HL-60 (cell line): ENCODE measurements around the gene NPHS1.
A peak's percentile ranks its signal among the peaks of the same experiment; 100 is the strongest.

Experiments
- DNase-seq, 2 experiments: peaks; one replicate each; pipeline ENCODE4 v3.0.0-alpha.2; 2010 to 2020; ENCODE audit warnings: low read depth in 1 of 2, low spot score in 1 of 2
- H3K27ac ChIP-seq: fragments of 250-450 bp; sonication (Bioruptor Pico); replicated peaks from 2 replicates; pipeline ENCODE4 v1.5.1; 2020; ENCODE audit warnings: mild to moderate bottlenecking, moderate library complexity
- H3K27me3 ChIP-seq: fragments of 250-450 bp; sonication (Bioruptor Pico); 2 replicates; pipeline ENCODE4 v1.5.1; 2021; ENCODE audit warnings: mild to moderate bottlenecking, moderate library complexity; ENCODE audit not compliant: insufficient read depth, poor library complexity, severe bottlenecking
- H3K4me3 ChIP-seq: replicated peaks from 2 replicates; pipeline ENCODE4 v1.5.1; 2011; ENCODE audit warnings: mild to moderate bottlenecking, control low read depth, low read length; ENCODE audit not compliant: insufficient read depth
- CTCF ChIP-seq: IDR thresholded peaks from one replicate; pipeline ENCODE4 v1.5.1; 2011; ENCODE audit warnings: low read length, control low read depth, inconsistent platforms; ENCODE audit not compliant: insufficient read depth
- GABPA ChIP-seq: IDR thresholded peaks from 2 replicates; pipeline ENCODE4 v1.6.1; 2012; ENCODE audit warnings: low read depth
- POLR2AphosphoS5 ChIP-seq: IDR thresholded peaks from 2 replicates; pipeline ENCODE4 v1.6.1; 2012; ENCODE audit warnings: low read depth
- SPI1 ChIP-seq: IDR thresholded peaks from 2 replicates; pipeline ENCODE4 v1.6.1; 2012; ENCODE audit warnings: low read depth, mild to moderate bottlenecking, borderline replicate concordance
- TF ChIP-seq, protein P1 (sequence below): IDR thresholded peaks from 2 replicates; pipeline ENCODE4 v1.6.1; 2012; ENCODE audit warnings: low read depth; ENCODE audit not compliant: insufficient replicate concordance

NPHS1 gene

DNA sequence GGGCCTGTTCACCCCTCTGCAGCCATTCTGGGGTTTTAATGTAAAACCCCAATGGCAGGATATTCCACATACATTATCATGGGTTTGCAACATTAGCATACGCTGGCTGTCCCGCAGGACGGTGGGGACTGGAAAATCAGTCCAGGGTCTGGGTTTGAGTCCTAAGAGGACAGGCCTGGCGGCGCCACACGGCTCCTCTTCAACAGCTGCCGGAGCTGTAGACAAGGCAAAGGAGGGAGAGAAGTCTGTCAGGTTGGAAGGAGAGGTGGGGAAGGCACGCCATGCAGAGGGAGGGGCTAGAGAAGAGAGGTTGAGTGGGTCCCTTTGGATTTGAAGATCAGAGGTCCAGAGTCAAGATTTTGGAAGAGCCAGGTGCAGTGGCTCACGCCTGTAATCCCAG lies 36.1 kb upstream of the NPHS1 start:
- no peak for TF ChIP-seq POLR2AphosphoS5
- no peak for TF ChIP-seq SPI1
- TF ChIP-seq, protein P1, sequence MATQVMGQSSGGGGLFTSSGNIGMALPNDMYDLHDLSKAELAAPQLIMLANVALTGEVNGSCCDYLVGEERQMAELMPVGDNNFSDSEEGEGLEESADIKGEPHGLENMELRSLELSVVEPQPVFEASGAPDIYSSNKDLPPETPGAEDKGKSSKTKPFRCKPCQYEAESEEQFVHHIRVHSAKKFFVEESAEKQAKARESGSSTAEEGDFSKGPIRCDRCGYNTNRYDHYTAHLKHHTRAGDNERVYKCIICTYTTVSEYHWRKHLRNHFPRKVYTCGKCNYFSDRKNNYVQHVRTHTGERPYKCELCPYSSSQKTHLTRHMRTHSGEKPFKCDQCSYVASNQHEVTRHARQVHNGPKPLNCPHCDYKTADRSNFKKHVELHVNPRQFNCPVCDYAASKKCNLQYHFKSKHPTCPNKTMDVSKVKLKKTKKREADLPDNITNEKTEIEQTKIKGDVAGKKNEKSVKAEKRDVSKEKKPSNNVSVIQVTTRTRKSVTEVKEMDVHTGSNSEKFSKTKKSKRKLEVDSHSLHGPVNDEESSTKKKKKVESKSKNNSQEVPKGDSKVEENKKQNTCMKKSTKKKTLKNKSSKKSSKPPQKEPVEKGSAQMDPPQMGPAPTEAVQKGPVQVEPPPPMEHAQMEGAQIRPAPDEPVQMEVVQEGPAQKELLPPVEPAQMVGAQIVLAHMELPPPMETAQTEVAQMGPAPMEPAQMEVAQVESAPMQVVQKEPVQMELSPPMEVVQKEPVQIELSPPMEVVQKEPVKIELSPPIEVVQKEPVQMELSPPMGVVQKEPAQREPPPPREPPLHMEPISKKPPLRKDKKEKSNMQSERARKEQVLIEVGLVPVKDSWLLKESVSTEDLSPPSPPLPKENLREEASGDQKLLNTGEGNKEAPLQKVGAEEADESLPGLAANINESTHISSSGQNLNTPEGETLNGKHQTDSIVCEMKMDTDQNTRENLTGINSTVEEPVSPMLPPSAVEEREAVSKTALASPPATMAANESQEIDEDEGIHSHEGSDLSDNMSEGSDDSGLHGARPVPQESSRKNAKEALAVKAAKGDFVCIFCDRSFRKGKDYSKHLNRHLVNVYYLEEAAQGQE = no peak
- no peak for TF ChIP-seq CTCF
- TF ChIP-seq GABPA = no peak
- no peak overlapping the region for H3K27ac ChIP-seq
- no peak overlapping the region for H3K4me3 ChIP-seq
- H3K27me3 ChIP-seq = no peaks in the 10 kb centered on the region
- no peak for DNase-seq

GRCh38 chr19:35887197-35887596 lies 34.9 kb upstream of the NPHS1 start:
- TF ChIP-seq, protein P1 = no peak
- TF ChIP-seq POLR2AphosphoS5 (peak; percentile 53), GABPA (no peak)
- H3K27ac ChIP-seq = no peak overlapping the region
- DNase-seq = no peak
- H3K4me3 ChIP-seq = no peak overlapping the region
- H3K27me3 ChIP-seq = no peaks in the 10 kb centered on the region

- TF ChIP-seq GABPA = no peak
- TF ChIP-seq POLR2AphosphoS5 = no peak
- Histone ChIP-seq H3K4me3 (no peak overlapping the region), H3K27me3 (no peaks in the 10 kb centered on the region), H3K27ac (no peak overlapping the region)
- DNase-seq = no peak
These were observed 33.6 kb upstream of the NPHS1 start for GRCh38 chr19:35885904-35886303.

GRCh38 chr19:35885225-35885738 lies 33.0 kb upstream of the NPHS1 start:
- Histone ChIP-seq H3K4me3 (no peak overlapping the region), H3K27me3 (no peaks in the 10 kb centered on the region), H3K27ac (no peak overlapping the region)
- no peak for TF ChIP-seq GABPA
- TF ChIP-seq POLR2AphosphoS5 = peak; percentile 66
- TF ChIP-seq, protein P1 = no peak
- no peak for TF ChIP-seq SPI1
- no peak for TF ChIP-seq CTCF
- DNase-seq = no peak
